Keratinocyte (primary cell): Measurements from ENCODE around the gene TUBGCP6. TPM values are rescaled to one million over a fixed set of nuclear protein-coding genes. Genes with fewer than 3 reads are reported as not detected.

ENCODE experiments used
- DNase-seq: peaks from one replicate; pipeline ENCODE4 v3.0.0-alpha.2; 2011; ENCODE audit warnings: low read depth, missing footprints, low spot score
- FAIRE-seq: peaks from 2 replicates; lab custom pipeline; 2011; peaks lifted over from hg19 to GRCh38; lab: Jason Lieb, UNC
- H2AFZ ChIP-seq: 2 replicates; pipeline ENCODE4 v1.6.0; 2012; ENCODE audit warnings: low read length, control low read depth, inconsistent platforms; ENCODE audit not compliant: control insufficient read depth
- H3K27ac ChIP-seq: 2 replicates; pipeline ENCODE4 v1.5.1; 2011; ENCODE audit warnings: low read length; ENCODE audit not compliant: control insufficient read depth, insufficient read depth
- H3K27me3 ChIP-seq: 3 replicates; pipeline ENCODE4 v1.6.0; 2011; ENCODE audit warnings: low read length; ENCODE audit not compliant: control insufficient read depth, insufficient read depth; ENCODE audit errors: extremely low read depth
- H3K36me3 ChIP-seq, 2 experiments: 2 replicates in 1 of 2; 3 replicates in 1 of 2; pipeline ENCODE4 v1.5.1; 2011; ENCODE audit warnings: low read length in 2 of 2, mild to moderate bottlenecking in 1 of 2; ENCODE audit not compliant: control insufficient read depth in 2 of 2, insufficient read depth in 2 of 2; ENCODE audit errors: extremely low read depth in 1 of 2
- H3K4me1 ChIP-seq: 3 replicates; pipeline ENCODE4 v1.5.1; 2011; ENCODE audit warnings: low read length; ENCODE audit not compliant: control insufficient read depth, insufficient read depth; ENCODE audit errors: extremely low read depth
- H3K4me2 ChIP-seq: 3 replicates; pipeline ENCODE4 v1.6.0; 2011; ENCODE audit warnings: low read depth, low read length; ENCODE audit not compliant: control insufficient read depth, insufficient read depth; ENCODE audit errors: extremely low read depth
- H3K4me3 ChIP-seq, 3 experiments: fragments of 200-600 bp in 1 of 3; sonication (generic) in 1 of 3; 2 replicates in 2 of 3; 3 replicates in 1 of 3; pipeline ENCODE4 v1.5.1; 2011 to 2016; ENCODE audit warnings: low read length in 3 of 3, mild to moderate bottlenecking in 3 of 3, control low read depth in 2 of 3, inconsistent platforms in 1 of 3, low read depth in 1 of 3, mixed read lengths in 1 of 3, mixed run types in 1 of 3, moderate library complexity in 1 of 3; ENCODE audit not compliant: control insufficient read depth in 2 of 3, insufficient read depth in 2 of 3; ENCODE audit errors: extremely low read depth in 1 of 3
- H3K79me2 ChIP-seq: 2 replicates; pipeline ENCODE4 v1.6.0; 2012; ENCODE audit warnings: low read length; ENCODE audit not compliant: control insufficient read depth, insufficient read depth
- H3K9ac ChIP-seq: 3 replicates; pipeline ENCODE4 v1.6.0; 2011; ENCODE audit warnings: low read length; ENCODE audit not compliant: control insufficient read depth, insufficient read depth; ENCODE audit errors: extremely low read depth
- H3K9me1 ChIP-seq: 3 replicates; pipeline ENCODE4 v1.6.0; 2011; ENCODE audit warnings: low read length; ENCODE audit not compliant: control insufficient read depth, insufficient read depth; ENCODE audit errors: extremely low read depth
- H3K9me3 ChIP-seq: 2 replicates; pipeline ENCODE4 v1.5.1; 2012; ENCODE audit warnings: low read depth, low read length; ENCODE audit not compliant: control insufficient read depth
- H4K20me1 ChIP-seq: 3 replicates; pipeline ENCODE4 v1.6.0; 2011; ENCODE audit warnings: low read length; ENCODE audit not compliant: control insufficient read depth, insufficient read depth; ENCODE audit errors: extremely low read depth
- EZH2 ChIP-seq: IDR thresholded peaks from one replicate; pipeline ENCODE4 v1.6.1; 2012; ENCODE audit warnings: inconsistent platforms, mild to moderate bottlenecking, low read length, moderate library complexity
- dilution Hi-C: fragments of 300-500 bp; cut with MboI; formaldehyde crosslinking; loops from one replicate; pipeline ENCODE4 v1.7.0; 2020; ENCODE audit warnings: low sequenced_read_pairs; ENCODE audit not compliant: extremely low pct_ligation_motif_present
- polyA plus RNA-seq, 5 experiments: library from polyadenylated mRNA; depleted of rRNA in 3 of 5; stranded (reverse) in 3 of 5; stranded (forward) in 1 of 5; unstranded in 1 of 5; fragments of >200 nt; gene quantifications; 1 replicate in 1 of 5; 2 replicates in 3 of 5; 3 replicates in 1 of 5; pipeline versions ENCODE4 v1.2.1 to v1.2.3, GENCODE V29; 2011 to 2012; ENCODE audit warnings: missing spikeins in 2 of 5, low read depth in 1 of 5, low replicate concordance in 1 of 5
- TF ChIP-seq, protein P1 (sequence below), 3 experiments: IDR thresholded peaks in 1 of 3; conservative IDR thresholded peaks in 1 of 3; optimal IDR thresholded peaks in 1 of 3; 2 replicates in 2 of 3; 3 replicates in 1 of 3; pipeline versions ENCODE3 to v1.5.1; 2011; ENCODE audit warnings: low read length in 3 of 3, mild to moderate bottlenecking in 3 of 3, moderate library complexity in 2 of 3, control low read depth in 1 of 3, inconsistent platforms in 1 of 3; ENCODE audit not compliant: insufficient read depth in 2 of 3; ENCODE audit errors: extremely low read depth in 1 of 3

The TUBGCP6 gene
- polyA plus RNA-seq, 1 donor (not counting 4 experiments of a cell fraction or from before 2014, with no cell fraction given), result 10.1 TPM

DNA sequence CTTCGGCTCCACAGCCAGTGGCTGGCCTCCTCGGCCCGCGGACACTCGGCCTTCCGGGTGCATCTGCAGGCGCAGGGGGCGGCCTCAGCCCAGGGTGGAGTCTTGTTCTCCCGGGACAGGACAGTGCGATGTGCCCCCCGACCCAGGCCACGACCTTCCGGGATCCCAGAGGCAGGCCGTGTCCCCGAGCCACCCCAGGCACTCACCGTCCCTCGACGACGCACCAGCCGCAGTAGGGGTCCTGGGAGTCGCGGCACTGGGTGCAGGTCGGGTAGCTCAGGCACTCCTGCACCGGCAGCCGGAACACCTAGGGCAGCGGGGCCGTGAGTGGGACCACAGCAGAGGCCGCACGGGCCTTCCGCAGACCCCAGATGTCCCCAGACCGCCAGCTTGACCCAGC lies 42.9 kb upstream of the TUBGCP6 start:
- H3K9me1 ChIP-seq, result no peaks in the 10 kb centered on the region
- no peak for DNase-seq
- dilution Hi-C loops, result no loop called here
- peaks cover 7% of the 10 kb centered on the region for H3K4me1 ChIP-seq
- no peak overlapping the region for H3K9ac ChIP-seq
- no peak overlapping the region for H3K4me3 ChIP-seq
- no peak overlapping the region for H3K27ac ChIP-seq
- peaks cover 24 to 31% of the 10 kb centered on the region in 2 experiments for H3K36me3 ChIP-seq
- TF ChIP-seq EZH2, result no peak
- TF ChIP-seq, protein P1, sequence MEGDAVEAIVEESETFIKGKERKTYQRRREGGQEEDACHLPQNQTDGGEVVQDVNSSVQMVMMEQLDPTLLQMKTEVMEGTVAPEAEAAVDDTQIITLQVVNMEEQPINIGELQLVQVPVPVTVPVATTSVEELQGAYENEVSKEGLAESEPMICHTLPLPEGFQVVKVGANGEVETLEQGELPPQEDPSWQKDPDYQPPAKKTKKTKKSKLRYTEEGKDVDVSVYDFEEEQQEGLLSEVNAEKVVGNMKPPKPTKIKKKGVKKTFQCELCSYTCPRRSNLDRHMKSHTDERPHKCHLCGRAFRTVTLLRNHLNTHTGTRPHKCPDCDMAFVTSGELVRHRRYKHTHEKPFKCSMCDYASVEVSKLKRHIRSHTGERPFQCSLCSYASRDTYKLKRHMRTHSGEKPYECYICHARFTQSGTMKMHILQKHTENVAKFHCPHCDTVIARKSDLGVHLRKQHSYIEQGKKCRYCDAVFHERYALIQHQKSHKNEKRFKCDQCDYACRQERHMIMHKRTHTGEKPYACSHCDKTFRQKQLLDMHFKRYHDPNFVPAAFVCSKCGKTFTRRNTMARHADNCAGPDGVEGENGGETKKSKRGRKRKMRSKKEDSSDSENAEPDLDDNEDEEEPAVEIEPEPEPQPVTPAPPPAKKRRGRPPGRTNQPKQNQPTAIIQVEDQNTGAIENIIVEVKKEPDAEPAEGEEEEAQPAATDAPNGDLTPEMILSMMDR (optimal IDR thresholded peaks at IDR 0.05 in 1 of 3, IDR thresholded peaks at IDR 0.05 in 1 of 3, conservative IDR thresholded peaks at IDR 0.05 in 1 of 3; ENCODE audit: extremely low read depth in 1 of 3, insufficient read depth in 2 of 3, low read length in 3 of 3), result no peak
- peaks cover 56% of the 10 kb centered on the region for H3K79me2 ChIP-seq
- H3K4me2 ChIP-seq, result no peak overlapping the region
- no peak overlapping the region for H2AFZ ChIP-seq
- peaks cover 10% of the 10 kb centered on the region for H4K20me1 ChIP-seq
- FAIRE-seq, result no peak
- H3K27me3 ChIP-seq, result no peaks in the 10 kb centered on the region
- no peaks in the 10 kb centered on the region for H3K9me3 ChIP-seq

DNA sequence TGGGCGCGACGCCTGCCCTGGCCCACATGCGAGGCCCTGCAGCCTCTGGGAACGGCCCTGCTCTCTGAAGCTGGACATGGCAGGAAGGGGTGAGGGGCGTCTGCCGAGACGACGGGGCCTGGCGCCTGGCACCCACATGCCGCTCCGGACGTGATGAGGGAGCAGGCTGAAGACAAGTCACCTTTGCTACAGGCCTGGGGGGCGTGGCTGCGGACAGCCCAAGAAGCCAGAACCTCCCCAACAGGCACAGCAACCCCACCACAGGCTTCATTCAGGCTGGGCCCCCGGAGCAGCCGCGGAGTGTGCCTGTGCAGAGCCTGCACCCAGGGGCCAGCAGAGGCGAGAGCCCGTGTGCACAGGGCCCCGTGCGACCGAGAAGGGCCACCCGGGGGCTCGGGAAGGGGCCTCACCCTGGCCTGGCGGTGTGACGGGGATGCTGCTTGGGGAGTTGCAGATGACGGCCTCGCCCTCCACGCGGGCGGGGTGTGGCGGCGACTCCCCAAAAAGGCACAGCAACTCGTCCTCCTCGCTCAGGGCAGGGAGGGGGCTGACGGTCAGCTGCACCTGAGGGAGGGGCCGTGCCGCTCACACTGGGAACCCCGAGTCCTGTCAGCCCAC lies 42.0 kb upstream of the TUBGCP6 start:
- no peak overlapping the region for H3K4me2 ChIP-seq
- peaks cover 29 to 33% of the 10 kb centered on the region in 2 experiments for H3K36me3 ChIP-seq
- no peak overlapping the region for H3K4me3 ChIP-seq
- no peak overlapping the region for H2AFZ ChIP-seq
- DNase-seq (no peak), FAIRE-seq (no peak)
- H3K9ac ChIP-seq, result no peak overlapping the region
- peaks cover 8% of the 10 kb centered on the region for H4K20me1 ChIP-seq
- TF ChIP-seq EZH2, result no peak
- TF ChIP-seq, protein P1 (optimal IDR thresholded peaks at IDR 0.05 in 1 of 3, IDR thresholded peaks at IDR 0.05 in 1 of 3, conservative IDR thresholded peaks at IDR 0.05 in 1 of 3; ENCODE audit: extremely low read depth in 1 of 3, insufficient read depth in 2 of 3, low read length in 3 of 3), result no peak
- peaks cover 50% of the 10 kb centered on the region for H3K79me2 ChIP-seq
- peaks cover 13% of the 10 kb centered on the region for H3K4me1 ChIP-seq
- H3K9me3 ChIP-seq, result no peaks in the 10 kb centered on the region
- no peaks in the 10 kb centered on the region for H3K27me3 ChIP-seq
- H3K9me1 ChIP-seq, result no peaks in the 10 kb centered on the region
- dilution Hi-C loops, result no loop called here
- H3K27ac ChIP-seq, result no peak overlapping the region
